Mucosa of gallbladder (tissue), 1 donor: Measurements from ENCODE around the gene IL1RAPL2. TPM values are rescaled to one million over a fixed set of nuclear protein-coding genes. Genes with fewer than 3 reads are reported as not detected.
A peak's percentile ranks its signal among the peaks of the same experiment; 100 is the strongest.
"Not testable (repeated sequence)": the region's sequence is repeated elsewhere in the genome, so short reads cannot be mapped to it uniquely, and the experiment has no call there.

Experiments used
- DNase-seq: peaks from one replicate; pipeline ENCODE4 v3.0.0-alpha.2; 2020; ENCODE audit warnings: low spot score
- total RNA-seq: library from RNA; stranded (reverse); gene quantifications from one replicate; pipeline ENCODE4 v1.2.1, GENCODE V29; 2021
- donor health status: DM: no; HTN: no; CAD: no.

IL1RAPL2 gene
- total RNA-seq, 1 donor from 2014 or later: 0.35 TPM

- no peak for DNase-seq
Observed at GRCh38 chrX:104854188-104854587, 288.2 kb downstream of the IL1RAPL2 start.

DNA sequence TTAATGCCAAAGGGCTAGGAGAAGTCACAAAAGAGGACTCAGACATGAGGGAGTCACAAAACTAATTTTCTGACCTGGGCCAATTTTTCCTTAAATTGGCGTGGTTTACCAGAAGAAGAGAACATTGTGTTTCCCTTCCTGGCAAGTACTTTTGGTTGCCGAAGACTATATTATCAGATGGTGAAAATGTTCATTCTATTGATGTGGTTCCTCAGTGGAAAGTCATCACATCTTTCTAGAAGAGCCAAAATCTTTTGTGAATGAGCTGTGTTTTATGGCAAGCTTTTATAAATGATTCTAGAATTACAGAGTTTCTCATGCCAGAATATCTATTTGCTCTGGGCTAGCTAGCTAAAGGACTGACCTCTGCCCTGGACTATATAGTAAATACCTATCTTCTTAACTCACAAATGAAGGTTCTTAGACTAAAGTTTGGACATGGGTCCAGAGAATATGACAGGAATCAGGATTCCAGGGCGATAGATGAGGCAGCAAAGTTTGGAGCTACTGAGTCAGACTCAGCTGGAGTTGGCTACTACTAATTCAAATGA, 288.9 kb downstream of the IL1RAPL2 start:
- DNase-seq: no peak

GRCh38 chrX:104863466-104863865, 297.5 kb downstream of the IL1RAPL2 start:
- no peak for DNase-seq

- DNase-seq: no peak
Observed at GRCh38 chrX:104864296-104864695, 298.3 kb downstream of the IL1RAPL2 start.

DNA sequence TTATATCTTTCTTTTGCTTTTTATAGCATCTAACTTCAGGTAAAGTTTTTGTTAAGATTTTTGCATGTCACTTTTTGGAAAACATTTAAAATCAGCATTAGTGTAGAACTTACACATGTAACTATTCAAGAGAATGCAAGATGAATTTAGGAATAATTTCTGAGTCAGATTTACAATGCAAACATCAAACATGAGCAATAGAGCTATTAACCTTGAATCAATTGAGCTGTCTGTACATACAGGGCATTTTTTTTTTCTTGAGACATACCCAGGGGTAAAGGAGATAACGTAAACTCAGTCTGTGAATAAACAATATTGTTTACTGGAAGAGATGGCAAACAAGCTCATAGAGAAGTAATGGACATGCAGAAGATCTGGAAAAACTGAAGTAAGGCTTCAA, 311.5 kb downstream of the IL1RAPL2 start:
- no peak for DNase-seq

DNA sequence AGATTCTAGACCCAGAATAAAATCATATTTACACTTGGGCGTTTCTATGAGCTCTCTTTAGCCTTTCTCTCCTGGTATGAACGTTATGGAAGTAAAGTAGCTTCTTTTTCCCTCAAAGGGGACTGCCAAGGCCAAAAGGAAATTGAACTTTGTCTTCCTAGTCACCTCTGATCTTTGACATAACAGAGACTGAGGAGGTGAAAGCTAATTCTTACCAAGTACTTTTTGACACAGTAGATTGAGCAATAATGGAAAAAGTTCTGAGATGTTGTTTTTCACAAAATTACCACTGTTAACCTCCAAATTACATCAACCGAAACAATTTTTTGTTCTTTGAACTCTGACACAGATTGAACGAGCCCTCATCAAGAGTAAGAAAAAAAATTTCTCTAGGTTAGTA, 336.1 kb downstream of the IL1RAPL2 start:
- no peak for DNase-seq

GRCh38 chrX:104909694-104910093, 343.7 kb downstream of the IL1RAPL2 start:
- DNase-seq: not testable (repeated sequence)

DNA sequence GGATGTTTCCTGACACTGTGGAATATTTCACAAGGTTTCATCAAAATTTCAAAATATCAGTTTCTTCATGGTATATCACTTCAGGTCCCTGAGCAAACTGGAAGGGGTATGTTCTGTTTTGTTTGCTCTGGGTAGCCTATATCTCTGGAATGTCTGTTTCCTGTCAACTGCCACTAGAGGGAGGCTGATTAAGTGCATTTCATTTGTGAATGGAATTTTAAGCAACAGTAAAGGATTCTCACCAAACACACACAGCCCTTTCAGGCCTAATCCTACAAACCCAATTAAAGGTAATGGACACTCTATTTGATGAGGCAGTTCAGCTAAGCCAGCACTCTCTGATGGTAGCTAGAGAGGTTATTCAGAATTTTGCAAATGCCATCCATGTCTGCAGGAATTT, 347.3 kb downstream of the IL1RAPL2 start:
- no peak for DNase-seq

- DNase-seq: not testable (repeated sequence)
Observed at GRCh38 chrX:104914686-104915085, 348.7 kb downstream of the IL1RAPL2 start.

- DNase-seq: no peak
Observed at GRCh38 chrX:104918122-104918521, 352.1 kb downstream of the IL1RAPL2 start.

GRCh38 chrX:104921584-104922205, 355.7 kb downstream of the IL1RAPL2 start:
- DNase-seq: peak; percentile 13

DNA sequence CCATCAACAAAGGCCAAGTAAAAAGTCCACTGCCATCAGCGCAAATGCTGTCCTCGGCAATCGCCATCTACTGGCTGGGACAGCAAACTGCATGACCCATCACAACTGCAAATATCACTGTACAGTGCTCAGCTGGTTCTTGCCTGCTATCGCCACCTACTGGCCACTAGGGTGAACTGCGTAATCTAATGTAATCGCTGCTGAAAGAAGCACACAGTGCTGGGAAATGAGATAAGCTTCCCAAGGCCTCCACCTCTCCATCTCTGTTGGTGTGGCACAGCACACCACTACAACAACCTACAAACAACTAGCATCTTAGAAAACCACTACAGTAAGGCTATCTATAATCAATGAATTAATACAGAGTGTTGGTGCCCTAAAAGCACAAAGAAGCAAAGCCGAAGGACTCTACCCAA, 356.2 kb downstream of the IL1RAPL2 start:
- DNase-seq: peak; percentile 66

- DNase-seq: no peak
Observed at GRCh38 chrX:104929324-104929723, 363.3 kb downstream of the IL1RAPL2 start.

- DNase-seq: no peak
Observed at GRCh38 chrX:104935581-104935980, 369.6 kb downstream of the IL1RAPL2 start.

DNA sequence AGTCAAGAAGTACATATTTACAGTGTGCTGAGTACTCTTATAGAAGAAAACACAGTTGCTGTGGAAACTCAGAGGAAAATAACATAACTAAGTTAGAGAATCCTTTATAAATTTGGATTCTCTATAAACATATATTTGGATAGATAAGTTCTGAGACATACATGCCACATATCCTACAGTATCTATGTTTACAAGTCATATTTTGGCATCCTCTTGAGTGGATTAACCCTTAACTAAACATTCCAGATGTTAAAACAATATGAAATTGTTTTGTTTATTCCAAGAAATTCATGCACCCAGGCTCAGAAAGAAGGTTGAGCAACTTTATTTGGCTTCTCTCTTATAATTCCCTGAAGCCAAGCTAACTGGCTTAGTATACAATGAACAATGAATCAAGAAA, 387.3 kb downstream of the IL1RAPL2 start:
- no peak for DNase-seq

- no peak for DNase-seq
Observed at GRCh38 chrX:104961926-104962325, 395.9 kb downstream of the IL1RAPL2 start.

DNA sequence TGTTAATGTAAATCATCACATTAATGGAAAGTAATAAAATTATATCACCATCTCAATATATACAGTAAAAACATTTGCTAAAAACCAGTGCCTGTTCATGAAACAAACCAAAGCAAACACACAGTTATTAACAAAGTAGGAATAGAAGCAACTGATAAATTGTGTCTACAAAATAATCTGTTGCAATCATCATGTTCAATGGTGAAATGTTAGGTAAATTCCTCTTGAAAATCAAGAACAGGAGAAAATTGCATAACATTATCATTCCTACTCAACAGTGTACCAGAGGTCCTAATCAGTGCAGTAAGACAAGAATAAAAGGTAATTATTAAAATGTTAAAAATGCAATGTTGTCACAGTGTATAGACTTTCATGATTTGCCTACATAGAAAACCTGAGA, 402.2 kb downstream of the IL1RAPL2 start:
- no peak for DNase-seq

DNA sequence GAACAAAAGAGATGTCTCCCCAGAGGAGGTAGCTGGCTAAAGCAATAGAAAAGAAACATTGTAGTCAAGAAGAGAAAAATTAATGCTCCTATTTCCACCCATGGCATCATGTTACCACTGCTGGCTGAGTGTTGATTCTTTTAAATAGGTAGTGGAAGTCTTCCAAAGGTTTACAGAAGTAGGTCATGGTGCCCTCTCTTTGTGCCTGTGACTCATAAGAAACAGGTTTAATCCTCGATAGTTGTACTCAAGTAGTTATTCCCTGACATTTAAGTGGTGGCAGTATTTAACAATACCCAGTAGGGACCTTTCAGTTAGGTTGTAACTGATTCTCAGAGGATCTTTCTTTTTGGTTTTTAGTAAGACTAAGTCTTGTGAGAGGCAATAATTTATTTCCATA, 406.7 kb downstream of the IL1RAPL2 start:
- no peak for DNase-seq

GRCh38 chrX:104987063-104987462, 421.1 kb downstream of the IL1RAPL2 start:
- DNase-seq: no peak

- DNase-seq: no peak
Observed at GRCh38 chrX:104988038-104988437, 422.0 kb downstream of the IL1RAPL2 start.

DNA sequence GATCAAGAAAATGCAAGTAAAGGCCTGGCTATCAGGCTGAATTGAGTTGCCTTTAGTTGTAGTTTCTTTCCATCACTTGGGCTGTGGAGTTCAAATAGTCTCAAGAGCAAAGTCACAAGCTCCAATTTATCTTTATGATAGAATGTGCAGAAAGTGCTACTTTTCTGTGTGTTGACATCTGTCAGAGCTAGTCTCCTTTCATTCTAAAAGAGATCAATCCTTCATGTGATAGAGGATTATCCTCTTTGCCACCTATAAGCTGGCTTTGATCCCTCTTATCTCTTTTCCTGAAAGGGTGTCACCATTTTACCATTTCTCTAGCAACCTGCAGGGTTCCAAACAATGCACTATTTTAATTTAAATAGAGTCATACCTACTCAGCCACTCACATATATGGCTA, 429.5 kb downstream of the IL1RAPL2 start:
- no peak for DNase-seq

- no peak for DNase-seq
Observed at GRCh38 chrX:105006103-105006502, 440.1 kb downstream of the IL1RAPL2 start.

GRCh38 chrX:105006996-105007395, 441.0 kb downstream of the IL1RAPL2 start:
- no peak for DNase-seq

DNA sequence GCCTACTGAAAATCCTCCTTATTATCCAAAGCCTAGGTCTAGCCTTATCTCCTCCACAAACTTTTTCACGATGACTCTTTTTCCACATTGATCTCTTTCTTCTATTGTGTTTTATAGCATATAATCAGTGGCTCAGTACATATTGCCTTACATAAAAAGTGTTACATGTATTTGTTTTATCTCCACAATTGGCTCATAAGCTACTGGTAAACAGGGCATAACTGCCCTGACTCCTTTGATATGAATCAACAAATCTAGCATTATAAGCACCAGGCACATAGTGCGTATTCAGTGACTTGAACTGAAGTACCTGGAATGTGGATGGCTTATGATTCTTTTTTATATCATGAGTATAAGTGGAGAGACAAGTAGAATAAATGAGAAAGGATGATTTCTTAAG, 447.7 kb downstream of the IL1RAPL2 start:
- DNase-seq: no peak
